Panc1 (cell line): ENCODE measurements around the gene TOB1.

Experiments used
- CTCF ChIP-seq: fragments of 450-650 bp; IDR thresholded peaks from 2 replicates; pipeline ENCODE4 v1.5.1; 2017; ENCODE audit warnings: mild to moderate bottlenecking
- POLR2AphosphoS5 ChIP-seq: IDR thresholded peaks from 2 replicates; pipeline ENCODE4 v1.6.1; 2012; ENCODE audit warnings: mild to moderate bottlenecking, low read depth, low read length, moderate library complexity
- SIN3A ChIP-seq: IDR thresholded peaks from 2 replicates; pipeline ENCODE4 v1.6.1; 2012; ENCODE audit warnings: low read depth, mild to moderate bottlenecking, low read length, moderate library complexity, borderline replicate concordance; ENCODE audit not compliant: insufficient read depth
- TCF7L2 ChIP-seq: IDR thresholded peaks from 2 replicates; pipeline ENCODE4 v1.6.1; 2011; ENCODE audit warnings: mild to moderate bottlenecking, low read depth, low read length, inconsistent platforms
- TF ChIP-seq, protein P1 (sequence below), 2 experiments: IDR thresholded peaks; 2 replicates each; pipeline ENCODE4 v1.6.1; 2011 to 2012; ENCODE audit warnings: low read depth in 2 of 2, control low read depth in 1 of 2, low read length in 1 of 2, mild to moderate bottlenecking in 1 of 2, moderate library complexity in 1 of 2; ENCODE audit not compliant: insufficient read depth in 1 of 2

DNA sequence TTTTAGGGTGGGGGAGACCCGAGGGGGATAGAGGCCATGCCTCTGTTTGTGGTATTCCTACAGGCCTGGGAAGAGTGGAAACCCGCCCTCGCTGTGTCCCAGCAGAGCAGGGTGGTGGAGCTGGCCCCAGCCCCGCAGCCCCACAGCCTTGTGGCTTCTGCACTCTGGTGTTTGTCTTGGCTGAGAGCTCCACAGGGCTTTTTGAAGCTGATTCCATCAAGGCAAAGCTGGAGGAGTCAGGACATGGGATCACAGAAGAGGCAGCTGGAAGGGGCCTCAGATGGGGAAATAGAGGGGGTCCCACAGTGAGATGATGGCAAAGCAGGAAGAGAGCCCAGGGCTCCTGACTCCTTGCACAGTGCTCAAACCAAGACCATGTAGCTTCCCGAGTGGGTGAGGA, 35.8 kb downstream of the TOB1 start:
- TF ChIP-seq POLR2AphosphoS5, result no peak
- TF ChIP-seq CTCF, result no peak
- TF ChIP-seq, protein P1, sequence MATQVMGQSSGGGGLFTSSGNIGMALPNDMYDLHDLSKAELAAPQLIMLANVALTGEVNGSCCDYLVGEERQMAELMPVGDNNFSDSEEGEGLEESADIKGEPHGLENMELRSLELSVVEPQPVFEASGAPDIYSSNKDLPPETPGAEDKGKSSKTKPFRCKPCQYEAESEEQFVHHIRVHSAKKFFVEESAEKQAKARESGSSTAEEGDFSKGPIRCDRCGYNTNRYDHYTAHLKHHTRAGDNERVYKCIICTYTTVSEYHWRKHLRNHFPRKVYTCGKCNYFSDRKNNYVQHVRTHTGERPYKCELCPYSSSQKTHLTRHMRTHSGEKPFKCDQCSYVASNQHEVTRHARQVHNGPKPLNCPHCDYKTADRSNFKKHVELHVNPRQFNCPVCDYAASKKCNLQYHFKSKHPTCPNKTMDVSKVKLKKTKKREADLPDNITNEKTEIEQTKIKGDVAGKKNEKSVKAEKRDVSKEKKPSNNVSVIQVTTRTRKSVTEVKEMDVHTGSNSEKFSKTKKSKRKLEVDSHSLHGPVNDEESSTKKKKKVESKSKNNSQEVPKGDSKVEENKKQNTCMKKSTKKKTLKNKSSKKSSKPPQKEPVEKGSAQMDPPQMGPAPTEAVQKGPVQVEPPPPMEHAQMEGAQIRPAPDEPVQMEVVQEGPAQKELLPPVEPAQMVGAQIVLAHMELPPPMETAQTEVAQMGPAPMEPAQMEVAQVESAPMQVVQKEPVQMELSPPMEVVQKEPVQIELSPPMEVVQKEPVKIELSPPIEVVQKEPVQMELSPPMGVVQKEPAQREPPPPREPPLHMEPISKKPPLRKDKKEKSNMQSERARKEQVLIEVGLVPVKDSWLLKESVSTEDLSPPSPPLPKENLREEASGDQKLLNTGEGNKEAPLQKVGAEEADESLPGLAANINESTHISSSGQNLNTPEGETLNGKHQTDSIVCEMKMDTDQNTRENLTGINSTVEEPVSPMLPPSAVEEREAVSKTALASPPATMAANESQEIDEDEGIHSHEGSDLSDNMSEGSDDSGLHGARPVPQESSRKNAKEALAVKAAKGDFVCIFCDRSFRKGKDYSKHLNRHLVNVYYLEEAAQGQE (IDR thresholded peaks at IDR 0.05; ENCODE audit: insufficient read depth in 1 of 2, low read depth in 2 of 2, low read length in 1 of 2), result no peak
- TF ChIP-seq SIN3A, result no peak
- TF ChIP-seq TCF7L2, result no peak
